ENCODE data around the gene CMTM6. TPM values are rescaled to one million over a fixed set of nuclear protein-coding genes. Genes with fewer than 3 reads are reported as not detected.

Gene CMTM6
- total and polyA plus RNA-seq, 9 of the 15 experiments (the other 6 are each of a cell fraction or from before 2014, with no cell fraction given): 8.9 to 39.7 (median 19.5) TPM

DNA sequence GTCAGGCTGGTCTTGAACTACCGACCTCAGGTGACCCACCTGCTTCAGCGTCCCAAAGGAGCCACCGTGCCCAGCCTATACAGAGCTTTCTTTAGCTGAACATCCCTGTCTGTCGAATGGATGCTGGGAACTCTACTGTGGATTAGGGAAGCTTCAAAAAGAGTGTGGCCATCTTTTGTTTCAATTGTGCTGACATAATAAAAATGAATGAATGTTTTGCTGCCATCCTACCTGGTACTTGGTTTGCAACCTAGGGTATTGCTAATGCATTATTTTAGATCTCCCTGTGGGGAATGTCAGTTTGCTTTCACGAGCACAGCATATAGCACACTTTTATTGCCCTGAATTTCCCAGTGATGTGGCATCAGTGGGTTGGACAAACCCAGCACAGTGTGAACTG, 32.3 kb downstream of the CMTM6 start:
- Histone ChIP-seq H4K20me1 (replicated peaks; ENCODE audit: control insufficient read depth, insufficient read depth, low read length) (no peaks in the 10 kb centered on the region; the same call in 1 of the 2 replicates), H3K4me3 (no peak overlapping the region), H3K9me1 (ENCODE audit: control insufficient read depth, insufficient read depth, low read length) (no peaks in the 10 kb centered on the region), H3K27ac (ENCODE audit: extremely low read depth, low read depth, low read length) (no peak overlapping the region), H3K4me1 (replicated peaks in 1 of 2; ENCODE audit: control insufficient read depth in 2 of 2, insufficient read depth in 2 of 2, low read length in 2 of 2) (peaks cover 0 to 7% of the 10 kb centered on the region in 2 experiments; a peak in 2 of 5 replicates), H3K9ac (ENCODE audit: insufficient read depth in 1 of 2, low read depth in 2 of 2, low read length in 2 of 2) (no peak overlapping the region), H2AFZ (ENCODE audit: low read depth, low read length) (no peak overlapping the region), H3K4me2 (ENCODE audit: insufficient read depth, low read length) (no peak overlapping the region), H3K27me3 (ENCODE audit: control insufficient read depth in 2 of 2, insufficient read depth in 2 of 2, low read length in 2 of 2) (no peaks in the 10 kb centered on the region), H3K9me3 (replicated peaks; ENCODE audit: control insufficient read depth, insufficient read depth, low read depth, low read length) (no peaks in the 10 kb centered on the region), H3K79me2 (ENCODE audit: control insufficient read depth, insufficient read depth, low read length) (no peaks in the 10 kb centered on the region), H3K36me3 (ENCODE audit: control insufficient read depth, insufficient read depth, low read length) (0 out of 3 replicates have a peak, but pooled peaks cover 3% of the 10 kb centered on the region)
- CTCF ChIA-PET (ENCODE audit: low intra/inter-chr PET ratio): no interaction called here
- DNase-seq (ENCODE audit: extremely low read depth in 1 of 4, low spot score in 3 of 4) (no peak), ATAC-seq (no peak), FAIRE-seq (no peak)
- intact Hi-C loops (cut with micrococcal nuclease): no loop called here
- no TSS peak for BruUV-seq (replicated peaks)
- POLR2A ChIA-PET: interaction anchor here (0.9 kb wide), 1 partner anchor 10 kb away, joined by 4 read pairs; no protein-coding TSS in a partner anchor
- TF ChIP-seq MAFG (tag; conservative IDR thresholded peaks at IDR 0.05) (peak; percentile 55), C11orf30 (IDR thresholded peaks at IDR 0.05; ENCODE audit: low read depth) (peak; percentile 29; the same call in 1 of the 2 replicates), ZNF316 (IDR thresholded peaks at IDR 0.05) (peak; percentile 52; the same call in 1 of the 2 replicates), ZNF143 (CRISPR knock-in tag; IDR thresholded peaks at IDR 0.05) (no peak)
- in situ Hi-C loops (cut with MboI): no loop called here
- 66% methylated on average over 5 of the region's 5 CpGs for WGBS (ENCODE audit: insufficient coverage, low coverage, missing lambda C conversion rate)

DNA sequence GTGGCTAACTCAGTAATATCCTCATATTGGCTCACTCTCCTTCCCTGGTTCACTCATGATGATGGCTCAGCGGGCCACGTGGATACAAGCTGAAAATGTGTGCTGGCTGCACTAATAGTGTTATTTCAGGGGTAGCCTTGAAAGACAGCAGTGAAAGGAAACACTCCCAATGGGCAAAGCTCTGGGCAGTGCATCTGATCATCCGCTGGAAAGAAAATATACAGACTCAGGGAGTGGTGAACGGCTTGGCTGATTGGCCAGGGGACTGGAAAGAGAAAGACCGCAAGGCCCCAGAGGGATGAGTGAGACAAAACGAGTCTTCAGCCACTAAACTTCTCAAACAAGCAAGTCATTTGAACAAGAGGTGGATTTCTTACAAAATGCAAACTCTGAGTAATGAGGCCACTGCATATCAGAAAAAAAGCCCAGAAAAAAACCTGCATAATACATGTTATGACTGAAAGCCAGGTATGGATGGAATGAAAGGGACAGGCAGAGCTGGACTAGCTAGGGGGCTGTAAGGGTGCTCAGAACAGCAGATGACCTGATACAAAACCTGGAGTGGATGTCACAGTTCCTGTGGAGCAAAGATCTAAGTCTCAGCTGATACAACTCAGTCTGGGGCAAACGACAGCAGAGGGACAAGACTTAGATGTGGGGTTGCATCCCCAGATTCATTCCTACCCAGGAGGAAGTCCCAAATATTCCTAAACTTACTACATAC, 33.3 kb downstream of the CMTM6 start:
- ATAC-seq (no peak), FAIRE-seq (no peak), DNase-seq (ENCODE audit: extremely low read depth in 1 of 4, low spot score in 3 of 4) (no peak)
- Histone ChIP-seq H3K9ac (ENCODE audit: insufficient read depth in 1 of 2, low read depth in 2 of 2, low read length in 2 of 2) (peak overlapping the region in 1 of 2 experiments; percentile 8; a peak in 1 of 4 replicates), H3K79me2 (ENCODE audit: control insufficient read depth, insufficient read depth, low read length) (no peaks in the 10 kb centered on the region), H2AFZ (ENCODE audit: low read depth, low read length) (no peak overlapping the region), H3K9me3 (replicated peaks; ENCODE audit: control insufficient read depth, insufficient read depth, low read depth, low read length) (no peaks in the 10 kb centered on the region), H3K4me1 (replicated peaks in 1 of 2; ENCODE audit: control insufficient read depth in 2 of 2, insufficient read depth in 2 of 2, low read length in 2 of 2) (peaks cover 0 to 7% of the 10 kb centered on the region in 2 experiments; a peak in 2 of 5 replicates), H4K20me1 (replicated peaks; ENCODE audit: control insufficient read depth, insufficient read depth, low read length) (no peaks in the 10 kb centered on the region; the same call in 1 of the 2 replicates), H3K4me3 (no peak overlapping the region), H3K4me2 (ENCODE audit: insufficient read depth, low read length) (no peak overlapping the region), H3K9me1 (ENCODE audit: control insufficient read depth, insufficient read depth, low read length) (no peaks in the 10 kb centered on the region), H3K36me3 (ENCODE audit: control insufficient read depth, insufficient read depth, low read length) (0 out of 3 replicates have a peak, but pooled peaks cover 3% of the 10 kb centered on the region), H3K27me3 (ENCODE audit: control insufficient read depth in 2 of 2, insufficient read depth in 2 of 2, low read length in 2 of 2) (no peaks in the 10 kb centered on the region), H3K27ac (ENCODE audit: extremely low read depth, low read depth, low read length) (no peak overlapping the region)
- in situ Hi-C loops (cut with MboI): no loop called here
- intact Hi-C loops (cut with micrococcal nuclease): loop anchor here (5.0 to 10.0 kb wide), 2 partner anchors 172 to 295 kb away; no protein-coding TSS in a partner anchor
- ChIA-PET CTCF (ENCODE audit: low intra/inter-chr PET ratio) (no interaction called here), POLR2A (interaction anchor here (0.9 to 1.0 kb wide), 2 partner anchors 9 to 13 kb away, joined by 3 to 4 read pairs; no protein-coding TSS in a partner anchor)
- 60% methylated on average over 7 of the region's 7 CpGs for WGBS (ENCODE audit: insufficient coverage, low coverage, missing lambda C conversion rate)
- no TSS peak for BruUV-seq (replicated peaks)
- no peak for TF ChIP-seq SNIP1 (IDR thresholded peaks at IDR 0.05; ENCODE audit: low read depth)
- TF ChIP-seq, protein P1, sequence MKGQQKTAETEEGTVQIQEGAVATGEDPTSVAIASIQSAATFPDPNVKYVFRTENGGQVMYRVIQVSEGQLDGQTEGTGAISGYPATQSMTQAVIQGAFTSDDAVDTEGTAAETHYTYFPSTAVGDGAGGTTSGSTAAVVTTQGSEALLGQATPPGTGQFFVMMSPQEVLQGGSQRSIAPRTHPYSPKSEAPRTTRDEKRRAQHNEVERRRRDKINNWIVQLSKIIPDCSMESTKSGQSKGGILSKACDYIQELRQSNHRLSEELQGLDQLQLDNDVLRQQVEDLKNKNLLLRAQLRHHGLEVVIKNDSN (CRISPR knock-in tag; IDR thresholded peaks at IDR 0.05): 0 out of 2 replicates have a peak, but pooled peaks have one; percentile 12

Measured in K562 (cell line).